ENCODE data around the gene GALNT13.

DNA sequence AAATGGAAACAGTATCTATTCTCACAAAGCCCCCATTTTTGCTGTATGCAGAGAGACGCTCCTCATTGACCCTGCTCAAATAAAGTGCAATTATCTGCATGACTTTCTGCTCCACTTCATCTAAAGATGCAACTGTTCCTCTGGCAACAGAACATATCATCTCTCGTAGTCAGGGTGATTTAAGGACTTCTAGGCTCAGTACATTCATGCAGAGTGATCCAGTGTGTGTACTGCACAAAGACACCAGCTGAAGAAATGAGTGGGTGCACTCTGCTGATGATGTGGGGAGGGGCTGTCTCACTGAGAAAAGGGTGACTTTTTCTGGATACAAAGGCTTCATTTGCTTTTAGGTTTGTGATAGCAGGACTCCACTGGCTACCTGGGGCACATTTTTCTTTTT is 355.2 kb downstream of the GALNT13 start:
- no peak for TF ChIP-seq RCOR1 (IDR thresholded peaks at IDR 0.05; ENCODE audit: low read depth, low read length)
- TF ChIP-seq ZC3H11A (IDR thresholded peaks at IDR 0.05), result no peak
- TF ChIP-seq, protein P1, sequence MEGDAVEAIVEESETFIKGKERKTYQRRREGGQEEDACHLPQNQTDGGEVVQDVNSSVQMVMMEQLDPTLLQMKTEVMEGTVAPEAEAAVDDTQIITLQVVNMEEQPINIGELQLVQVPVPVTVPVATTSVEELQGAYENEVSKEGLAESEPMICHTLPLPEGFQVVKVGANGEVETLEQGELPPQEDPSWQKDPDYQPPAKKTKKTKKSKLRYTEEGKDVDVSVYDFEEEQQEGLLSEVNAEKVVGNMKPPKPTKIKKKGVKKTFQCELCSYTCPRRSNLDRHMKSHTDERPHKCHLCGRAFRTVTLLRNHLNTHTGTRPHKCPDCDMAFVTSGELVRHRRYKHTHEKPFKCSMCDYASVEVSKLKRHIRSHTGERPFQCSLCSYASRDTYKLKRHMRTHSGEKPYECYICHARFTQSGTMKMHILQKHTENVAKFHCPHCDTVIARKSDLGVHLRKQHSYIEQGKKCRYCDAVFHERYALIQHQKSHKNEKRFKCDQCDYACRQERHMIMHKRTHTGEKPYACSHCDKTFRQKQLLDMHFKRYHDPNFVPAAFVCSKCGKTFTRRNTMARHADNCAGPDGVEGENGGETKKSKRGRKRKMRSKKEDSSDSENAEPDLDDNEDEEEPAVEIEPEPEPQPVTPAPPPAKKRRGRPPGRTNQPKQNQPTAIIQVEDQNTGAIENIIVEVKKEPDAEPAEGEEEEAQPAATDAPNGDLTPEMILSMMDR (IDR thresholded peaks at IDR 0.05), result no peak
- TF ChIP-seq FOSL2 (IDR thresholded peaks at IDR 0.05), result no peak
- TF ChIP-seq FOSL2 (CRISPR knock-in tag; IDR thresholded peaks at IDR 0.05), result no peak
- TF ChIP-seq, protein P2, sequence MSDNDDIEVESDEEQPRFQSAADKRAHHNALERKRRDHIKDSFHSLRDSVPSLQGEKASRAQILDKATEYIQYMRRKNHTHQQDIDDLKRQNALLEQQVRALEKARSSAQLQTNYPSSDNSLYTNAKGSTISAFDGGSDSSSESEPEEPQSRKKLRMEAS (IDR thresholded peaks at IDR 0.05), result no peak
- TF ChIP-seq RAD21 (conservative IDR thresholded peaks at IDR 0.05 in 1 of 2, IDR thresholded peaks at IDR 0.05 in 1 of 2), result no peak
- no peak for TF ChIP-seq KDM5A (IDR thresholded peaks at IDR 0.05)
